Gastrocnemius medialis (tissue), 4 donors: ENCODE results near the gene MYO16.

ENCODE experiments used
- POLR2A ChIP-seq, 2 donors: fragments of 450-650 bp; IDR thresholded peaks; one replicate each; pipeline ENCODE4 v1.6.1; 2017; ENCODE audit warnings: antibody characterized with exemption in 2 of 2, mild to moderate bottlenecking in 2 of 2, moderate library complexity in 2 of 2
- TF ChIP-seq, protein P1 (sequence below), 5 experiments: fragments of 450-650 bp in 3 of 5; fragments of 200-600 bp in 2 of 5; sonication (generic) in 2 of 5; IDR thresholded peaks in 4 of 5; conservative IDR thresholded peaks in 1 of 5; 1 replicate in 4 of 5; 2 replicates in 1 of 5; pipeline ENCODE4 v1.5.1; 2016 to 2019; ENCODE audit warnings: antibody characterized with exemption in 5 of 5, mild to moderate bottlenecking in 3 of 5, moderate library complexity in 3 of 5

DNA sequence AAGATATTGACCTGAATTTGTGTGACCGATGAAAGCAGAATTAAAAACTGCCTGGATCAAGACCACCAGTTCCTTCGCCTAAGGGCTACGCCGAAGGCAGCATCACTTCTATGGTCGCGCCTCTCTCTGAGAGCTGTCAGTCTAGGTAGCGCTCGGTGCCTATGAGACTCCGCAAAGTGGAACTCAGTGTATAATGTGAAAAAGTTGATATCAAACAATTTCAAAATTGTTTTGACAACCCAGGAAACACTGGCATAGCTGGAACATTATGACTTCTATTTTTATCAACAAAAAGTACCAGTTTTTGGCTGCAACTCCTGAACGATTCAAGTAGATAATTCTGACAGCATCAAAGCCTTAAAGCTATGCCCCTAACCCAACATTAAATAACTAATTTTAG, 223.6 kb downstream of the MYO16 start:
- TF ChIP-seq, protein P1, sequence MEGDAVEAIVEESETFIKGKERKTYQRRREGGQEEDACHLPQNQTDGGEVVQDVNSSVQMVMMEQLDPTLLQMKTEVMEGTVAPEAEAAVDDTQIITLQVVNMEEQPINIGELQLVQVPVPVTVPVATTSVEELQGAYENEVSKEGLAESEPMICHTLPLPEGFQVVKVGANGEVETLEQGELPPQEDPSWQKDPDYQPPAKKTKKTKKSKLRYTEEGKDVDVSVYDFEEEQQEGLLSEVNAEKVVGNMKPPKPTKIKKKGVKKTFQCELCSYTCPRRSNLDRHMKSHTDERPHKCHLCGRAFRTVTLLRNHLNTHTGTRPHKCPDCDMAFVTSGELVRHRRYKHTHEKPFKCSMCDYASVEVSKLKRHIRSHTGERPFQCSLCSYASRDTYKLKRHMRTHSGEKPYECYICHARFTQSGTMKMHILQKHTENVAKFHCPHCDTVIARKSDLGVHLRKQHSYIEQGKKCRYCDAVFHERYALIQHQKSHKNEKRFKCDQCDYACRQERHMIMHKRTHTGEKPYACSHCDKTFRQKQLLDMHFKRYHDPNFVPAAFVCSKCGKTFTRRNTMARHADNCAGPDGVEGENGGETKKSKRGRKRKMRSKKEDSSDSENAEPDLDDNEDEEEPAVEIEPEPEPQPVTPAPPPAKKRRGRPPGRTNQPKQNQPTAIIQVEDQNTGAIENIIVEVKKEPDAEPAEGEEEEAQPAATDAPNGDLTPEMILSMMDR (IDR thresholded peaks at IDR 0.05 in 4 of 5, conservative IDR thresholded peaks at IDR 0.05 in 1 of 5) = no peak
- no peak for TF ChIP-seq POLR2A (IDR thresholded peaks at IDR 0.05)
